ENCODE data around the gene GCH1.

The GCH1 gene

DNA sequence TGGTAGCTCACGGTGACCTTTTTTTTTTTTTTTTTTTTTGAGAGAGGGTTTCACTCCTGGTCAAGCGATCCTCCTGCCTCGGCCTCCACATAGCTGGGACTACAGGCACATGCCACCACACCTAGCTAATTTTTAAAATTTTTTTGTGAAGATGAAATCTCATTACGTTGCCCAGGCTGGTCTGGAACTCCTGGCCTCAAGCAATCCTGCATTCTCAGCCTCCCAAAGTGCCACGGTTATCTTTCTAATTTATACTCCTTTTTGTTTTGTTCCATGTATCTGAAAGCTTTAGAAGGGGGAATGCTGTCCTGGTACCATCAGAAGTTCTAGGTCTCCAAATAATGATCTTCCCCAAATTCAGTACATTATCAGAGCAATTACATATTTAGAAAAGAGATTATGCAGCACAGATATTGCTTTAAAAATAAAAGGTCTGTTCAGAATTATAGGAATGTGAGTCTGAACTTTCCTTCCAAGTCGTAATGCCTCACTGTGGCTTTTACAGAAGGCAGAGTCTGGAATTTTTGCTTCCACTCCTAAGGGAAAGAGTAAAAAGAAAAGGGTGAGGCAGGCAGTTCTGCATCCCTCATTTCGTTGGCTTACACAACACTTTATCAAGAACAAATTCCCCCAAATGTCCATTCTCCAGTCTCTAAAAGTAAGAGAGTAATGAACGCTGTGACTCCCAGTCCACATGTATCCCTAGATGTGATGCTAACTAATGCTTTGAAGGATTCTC lies 73.0 kb downstream of the GCH1 start:
- DNase-seq (ENCODE audit: extremely low read depth, insufficient read length) = no peak
- no peaks in the 10 kb centered on the region for H3K36me3 ChIP-seq (ENCODE audit: control insufficient read depth, insufficient read depth, low read length)
- no peak for TF ChIP-seq CTCF (IDR thresholded peaks at IDR 0.05; ENCODE audit: insufficient read depth, low read length, poor library complexity, severe bottlenecking)
- H3K27me3 ChIP-seq (replicated peaks; ENCODE audit: control insufficient read depth, insufficient read depth, low read length) = no peaks in the 10 kb centered on the region
- no peak overlapping the region for H3K4me3 ChIP-seq (replicated peaks; ENCODE audit: low read depth, low read length)

- Histone ChIP-seq H3K36me3 (ENCODE audit: control insufficient read depth, insufficient read depth, low read length) (no peaks in the 10 kb centered on the region), H3K27me3 (replicated peaks; ENCODE audit: control insufficient read depth, insufficient read depth, low read length) (no peaks in the 10 kb centered on the region), H3K4me3 (replicated peaks; ENCODE audit: low read depth, low read length) (no peak overlapping the region)
- TF ChIP-seq CTCF (IDR thresholded peaks at IDR 0.05; ENCODE audit: insufficient read depth, low read length, poor library complexity, severe bottlenecking) = no peak
- no peak for DNase-seq (ENCODE audit: extremely low read depth, insufficient read length)
These were observed 74.6 kb downstream of the GCH1 start for GRCh38 chr14:54828037-54828436.

DNA sequence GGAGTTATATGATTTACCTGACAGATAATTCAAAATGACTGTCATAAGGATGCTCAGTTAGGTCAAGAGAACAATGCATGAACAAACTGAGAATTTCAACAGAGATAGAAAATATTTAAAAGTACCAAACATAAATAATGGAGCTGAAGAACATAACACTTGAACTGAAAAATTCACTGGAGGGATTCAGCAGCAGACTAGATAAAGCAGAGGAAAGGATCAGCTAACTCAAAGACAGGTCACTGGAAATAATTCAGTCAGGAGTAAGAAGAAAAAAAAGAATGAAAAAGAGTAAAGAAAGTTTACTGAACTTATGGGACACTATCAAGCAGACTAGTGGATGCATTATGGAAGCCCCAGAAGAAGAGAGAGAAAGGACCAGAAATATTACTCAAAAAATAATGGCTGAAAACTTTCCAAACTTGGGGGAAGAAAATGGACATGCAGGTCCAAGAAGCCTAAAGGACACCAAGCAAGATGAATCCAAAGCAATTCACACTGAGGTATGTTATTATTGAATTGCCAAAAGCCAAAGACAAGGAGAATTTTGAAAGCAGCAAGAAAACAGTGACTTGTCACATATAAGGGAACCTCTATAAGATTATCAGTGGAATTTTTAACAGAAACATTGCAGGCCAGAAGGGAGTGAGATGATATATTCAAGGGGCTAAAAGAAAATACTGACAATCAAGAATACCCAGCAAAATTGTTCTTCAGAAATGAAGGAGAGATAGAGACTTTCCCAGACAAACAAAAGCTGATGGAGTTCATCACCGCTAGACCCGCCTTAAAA lies 78.7 kb downstream of the GCH1 start:
- Histone ChIP-seq H3K27me3 (replicated peaks; ENCODE audit: control insufficient read depth, insufficient read depth, low read length) (no peaks in the 10 kb centered on the region), H3K36me3 (ENCODE audit: control insufficient read depth, insufficient read depth, low read length) (no peaks in the 10 kb centered on the region), H3K4me3 (replicated peaks; ENCODE audit: low read depth, low read length) (no peak overlapping the region)
- no peak for DNase-seq (ENCODE audit: extremely low read depth, insufficient read length)
- no peak for TF ChIP-seq CTCF (IDR thresholded peaks at IDR 0.05; ENCODE audit: insufficient read depth, low read length, poor library complexity, severe bottlenecking)

DNA sequence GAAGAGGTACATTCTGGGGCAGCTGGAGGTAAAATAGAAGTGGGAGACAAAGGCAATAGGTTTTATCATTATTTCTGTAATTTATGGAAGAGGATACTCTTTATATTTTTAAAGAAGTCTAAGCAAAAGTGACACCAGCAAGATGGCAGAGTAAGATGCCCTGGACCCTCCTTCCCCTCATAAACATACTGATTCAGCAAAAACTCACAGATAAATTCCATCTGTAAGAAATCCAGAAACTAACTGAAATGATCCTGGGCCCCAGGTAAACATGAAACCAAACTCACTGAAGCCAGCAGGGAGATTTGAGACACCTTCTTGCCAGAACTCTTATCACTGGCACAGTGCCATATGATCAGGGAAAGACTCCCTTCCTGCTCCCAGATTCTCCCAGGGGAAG lies 79.9 kb downstream of the GCH1 start:
- no peaks in the 10 kb centered on the region for H3K27me3 ChIP-seq (replicated peaks; ENCODE audit: control insufficient read depth, insufficient read depth, low read length)
- no peaks in the 10 kb centered on the region for H3K36me3 ChIP-seq (ENCODE audit: control insufficient read depth, insufficient read depth, low read length)
- no peak for TF ChIP-seq CTCF (IDR thresholded peaks at IDR 0.05; ENCODE audit: insufficient read depth, low read length, poor library complexity, severe bottlenecking)
- no peak overlapping the region for H3K4me3 ChIP-seq (replicated peaks; ENCODE audit: low read depth, low read length)
- DNase-seq (ENCODE audit: extremely low read depth, insufficient read length) = no peak

DNA sequence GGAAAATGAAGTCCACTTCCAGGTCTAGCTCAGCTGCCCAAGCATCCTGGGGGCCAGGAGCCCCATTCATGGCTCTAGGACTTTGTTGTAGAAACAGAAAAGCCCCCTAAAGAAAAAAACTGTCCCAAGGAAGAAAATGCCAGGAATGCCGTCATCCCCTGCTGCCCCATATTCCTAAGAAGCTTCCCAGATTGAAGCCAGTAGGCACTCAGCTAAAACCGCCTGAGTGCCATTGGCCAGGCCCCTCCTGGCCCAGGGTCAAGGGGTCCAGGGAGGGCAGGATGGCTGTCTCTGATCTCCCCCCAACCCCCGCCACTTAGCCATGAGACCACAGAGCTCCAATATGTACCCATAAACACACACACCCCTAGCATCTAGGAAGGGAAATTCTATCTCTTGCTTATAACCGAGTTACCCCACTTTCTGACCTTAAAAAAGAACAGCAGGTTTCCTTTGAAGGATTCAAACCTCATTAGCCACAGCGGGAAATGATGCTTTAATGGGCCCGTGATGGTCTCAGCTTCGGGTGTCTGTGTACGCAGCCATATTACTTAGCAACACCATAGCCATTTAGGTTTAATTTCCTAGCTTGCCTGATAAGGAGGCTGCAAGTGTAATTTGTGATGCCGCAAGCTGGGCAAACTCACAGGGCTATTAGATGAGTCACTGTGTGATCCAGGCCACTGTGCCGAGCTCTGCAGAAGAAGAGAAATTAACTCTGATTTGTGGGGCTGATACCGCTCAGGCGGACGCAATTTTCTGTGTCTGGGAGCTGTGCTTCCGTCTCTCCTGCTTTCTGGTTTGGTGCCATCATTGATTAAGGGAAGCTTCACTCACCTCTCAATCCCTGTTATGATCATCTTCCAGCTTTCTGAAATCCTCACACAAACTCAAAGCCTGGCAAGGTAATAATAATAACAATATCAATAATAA lies 84.2 kb downstream of the GCH1 start:
- TF ChIP-seq CTCF (IDR thresholded peaks at IDR 0.05; ENCODE audit: insufficient read depth, low read length, poor library complexity, severe bottlenecking) = no peak
- no peaks in the 10 kb centered on the region for H3K36me3 ChIP-seq (ENCODE audit: control insufficient read depth, insufficient read depth, low read length)
- no peak overlapping the region for H3K4me3 ChIP-seq (replicated peaks; ENCODE audit: low read depth, low read length)
- H3K27me3 ChIP-seq (replicated peaks; ENCODE audit: control insufficient read depth, insufficient read depth, low read length) = no peaks in the 10 kb centered on the region
- DNase-seq (ENCODE audit: extremely low read depth, insufficient read length) = no peak

All from GM06990 (cell line).